ENCODE results near the gene CASP8AP2. TPM values are rescaled to one million over a fixed set of nuclear protein-coding genes. Genes with fewer than 3 reads are reported as not detected.
"Not testable (repeated sequence)": the region's sequence is repeated elsewhere in the genome, so short reads cannot be mapped to it uniquely, and the experiment has no call there.

The CASP8AP2 gene
- total RNA-seq, 2 experiments from 2014 or later, result 27.4 to 30.2 TPM

DNA sequence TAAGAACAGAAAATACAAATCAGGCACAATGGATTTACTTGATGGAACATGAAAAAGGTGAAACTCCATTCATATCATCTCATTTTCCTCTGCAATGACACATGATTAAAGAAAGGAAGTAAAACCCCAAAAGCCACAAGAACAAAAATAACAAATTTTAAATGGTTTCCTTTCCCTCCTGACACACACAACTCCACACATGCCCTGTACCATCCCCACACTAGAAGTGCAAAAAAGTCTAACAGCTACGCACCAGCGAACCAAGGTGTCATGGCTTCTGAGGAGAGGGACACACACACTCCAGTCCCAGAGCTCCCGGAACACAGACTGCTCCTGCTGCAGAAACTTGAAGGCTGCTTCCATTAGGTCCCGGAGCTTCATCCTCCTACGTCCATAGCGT, 35.4 kb upstream of the CASP8AP2 start:
- no peaks in the 10 kb centered on the region for H3K27me3 Mint-ChIP-seq (ENCODE audit: low read depth)
- H3K9me3 Mint-ChIP-seq, result no peaks in the 10 kb centered on the region
- H3K4me3 Mint-ChIP-seq, result no peak overlapping the region
- DNase-seq, result peak; percentile 38
- CTCF ChIA-PET, result interaction anchor here (0.7 to 1.1 kb wide), 2 partner anchors 9 to 24 kb away, joined by 3 read pairs; no protein-coding TSS in a partner anchor
- intact Hi-C loops (cut with micrococcal nuclease), result loop anchor here (5.0 kb wide), 1 partner anchor 157 kb away; the partner anchor contains the start of gene LYRM2
- H3K27ac Mint-ChIP-seq, result peak overlapping the region; percentile 67
- peaks cover 25% of the 10 kb centered on the region for H3K4me1 Mint-ChIP-seq (ENCODE audit: low read depth)
- H3K36me3 Mint-ChIP-seq (ENCODE audit: low read depth), result peaks cover 35% of the 10 kb centered on the region

DNA sequence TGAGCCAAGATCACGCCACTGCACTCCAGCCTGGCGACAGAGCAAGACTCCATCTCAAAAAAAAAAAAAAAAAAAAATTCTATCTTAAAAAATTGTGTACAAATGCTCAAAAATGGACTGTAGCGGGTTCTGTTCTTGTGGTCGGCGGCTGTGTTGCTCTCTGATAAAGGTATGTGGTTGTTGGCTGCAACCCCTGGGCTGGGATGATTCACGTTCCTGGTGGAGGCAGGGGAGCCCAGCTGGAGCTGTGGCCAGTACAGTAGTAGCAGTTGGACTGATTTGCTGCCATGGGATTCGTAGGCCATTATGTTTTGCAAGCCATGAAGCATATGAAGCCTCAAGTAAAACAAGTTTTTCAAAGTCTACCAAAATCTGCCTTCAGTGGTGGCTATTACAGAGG, 32.4 kb upstream of the CASP8AP2 start:
- intact Hi-C loops (cut with micrococcal nuclease), result no loop called here
- Mint-ChIP-seq H3K4me3 (no peak overlapping the region), H3K9me3 (no peaks in the 10 kb centered on the region), H3K27ac (no peak overlapping the region), H3K4me1 (ENCODE audit: low read depth) (peaks cover 27% of the 10 kb centered on the region), H3K27me3 (ENCODE audit: low read depth) (no peaks in the 10 kb centered on the region), H3K36me3 (ENCODE audit: low read depth) (peaks cover 39% of the 10 kb centered on the region)
- CTCF ChIA-PET, result no interaction called here
- no peak for DNase-seq

DNA sequence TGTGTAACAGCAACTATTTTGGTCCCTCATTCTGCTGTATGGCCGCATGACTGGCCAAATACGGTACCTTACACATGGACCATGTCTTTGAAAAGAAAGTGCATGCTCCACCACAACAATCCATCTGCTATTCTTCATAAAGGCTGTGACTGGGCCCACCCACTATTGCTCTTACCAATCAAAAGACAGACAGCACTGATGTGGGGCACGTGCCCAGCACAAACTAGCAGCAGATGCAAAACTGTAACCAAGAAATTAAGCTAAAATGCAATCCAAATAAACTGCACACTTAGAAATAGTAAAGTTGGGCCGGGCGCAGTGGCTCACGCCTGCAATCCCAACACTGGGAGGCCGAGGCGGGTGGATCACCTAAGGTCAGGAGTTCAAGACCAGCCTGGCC, 30.6 kb upstream of the CASP8AP2 start:
- H3K27ac Mint-ChIP-seq, result no peak overlapping the region
- CTCF ChIA-PET, result interaction anchor here (0.6 kb wide), 2 partner anchors 8 to 110 kb away, joined by 3 to 4 read pairs; no protein-coding TSS in a partner anchor
- H3K4me1 Mint-ChIP-seq (ENCODE audit: low read depth), result peaks cover 15% of the 10 kb centered on the region
- peaks cover 30% of the 10 kb centered on the region for H3K36me3 Mint-ChIP-seq (ENCODE audit: low read depth)
- intact Hi-C loops (cut with micrococcal nuclease), result no loop called here
- H3K27me3 Mint-ChIP-seq (ENCODE audit: low read depth), result no peaks in the 10 kb centered on the region
- H3K9me3 Mint-ChIP-seq, result no peaks in the 10 kb centered on the region
- no peak for DNase-seq
- H3K4me3 Mint-ChIP-seq, result no peak overlapping the region

DNA sequence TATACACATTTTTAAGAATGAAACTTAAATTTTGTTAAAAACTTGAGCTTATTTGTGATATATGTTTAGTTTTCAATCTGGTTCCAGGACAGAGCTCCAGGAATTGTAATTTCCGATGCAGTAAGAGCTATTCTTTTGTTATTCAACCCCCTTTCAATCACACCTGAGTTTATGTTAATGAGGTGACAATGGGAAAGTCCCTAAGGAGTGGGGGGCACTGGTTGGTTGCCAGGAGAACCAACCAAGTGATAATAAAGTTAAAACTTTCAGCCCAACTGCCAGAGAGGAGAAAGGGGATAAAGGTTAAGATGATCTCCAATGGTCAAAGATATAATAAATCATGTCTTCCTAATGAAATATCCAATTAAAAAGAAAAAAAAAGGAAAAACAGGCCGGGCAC, 29.9 kb upstream of the CASP8AP2 start:
- H3K27me3 Mint-ChIP-seq (ENCODE audit: low read depth), result no peaks in the 10 kb centered on the region
- no peak for DNase-seq
- H3K4me1 Mint-ChIP-seq (ENCODE audit: low read depth), result peaks cover 8% of the 10 kb centered on the region
- peaks cover 26% of the 10 kb centered on the region for H3K36me3 Mint-ChIP-seq (ENCODE audit: low read depth)
- intact Hi-C loops (cut with micrococcal nuclease), result no loop called here
- no peaks in the 10 kb centered on the region for H3K9me3 Mint-ChIP-seq
- CTCF ChIA-PET, result no interaction called here
- no peak overlapping the region for H3K4me3 Mint-ChIP-seq
- peak overlapping the region; percentile 56 for H3K27ac Mint-ChIP-seq

DNA sequence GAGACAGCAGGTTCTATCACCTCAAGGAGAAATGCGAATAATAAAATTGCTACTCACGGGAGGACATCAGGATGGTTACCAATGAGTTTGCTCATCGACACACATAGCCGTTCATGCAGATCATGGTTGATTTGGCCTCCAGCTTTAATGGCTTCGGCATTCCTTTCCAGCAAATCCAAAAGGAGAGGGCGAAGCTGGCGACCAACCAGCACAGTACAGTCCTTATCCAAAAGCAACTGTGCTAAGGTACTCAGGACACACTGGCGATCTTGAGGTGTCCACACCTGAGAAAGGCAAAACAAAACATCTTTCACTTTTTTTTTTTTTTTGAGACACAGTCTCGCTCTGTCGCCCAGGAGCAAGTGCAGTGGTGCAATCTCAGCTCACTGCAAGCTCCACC, 26.4 kb upstream of the CASP8AP2 start:
- H3K27me3 Mint-ChIP-seq (ENCODE audit: low read depth), result no peaks in the 10 kb centered on the region
- DNase-seq, result no peak
- intact Hi-C loops (cut with micrococcal nuclease), result no loop called here
- H3K36me3 Mint-ChIP-seq (ENCODE audit: low read depth), result peaks cover 13% of the 10 kb centered on the region
- CTCF ChIA-PET, result no interaction called here
- no peaks in the 10 kb centered on the region for H3K9me3 Mint-ChIP-seq
- H3K4me1 Mint-ChIP-seq (ENCODE audit: low read depth), result peaks cover 8% of the 10 kb centered on the region
- H3K27ac Mint-ChIP-seq, result no peak overlapping the region
- no peak overlapping the region for H3K4me3 Mint-ChIP-seq

DNA sequence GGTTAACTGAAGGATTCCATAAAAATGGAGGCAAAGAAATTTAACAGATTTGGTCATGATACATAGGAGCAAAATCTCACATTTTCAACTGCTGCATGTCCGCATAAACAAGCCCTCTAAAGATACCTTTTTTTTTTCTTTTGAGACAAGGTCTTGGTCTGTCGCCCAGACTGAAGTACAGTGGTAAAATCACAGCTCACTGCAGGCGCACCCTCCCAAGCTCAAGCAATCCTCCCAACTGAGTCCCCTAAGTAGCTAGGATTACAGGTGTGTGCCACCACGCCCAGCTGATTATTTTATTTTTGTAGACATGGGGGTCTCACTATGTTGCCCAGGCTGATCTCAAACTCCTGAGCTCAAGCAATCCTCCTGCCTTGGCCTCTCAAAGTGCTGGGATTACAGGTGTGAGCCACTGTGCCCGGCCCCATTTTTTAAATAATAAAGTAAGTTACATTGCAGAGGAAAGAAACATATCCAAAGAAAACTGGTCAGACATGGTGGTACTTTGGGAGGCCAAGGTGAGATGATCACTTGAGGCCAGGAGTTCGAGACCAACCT, 23.8 kb upstream of the CASP8AP2 start:
- H3K4me1 Mint-ChIP-seq (ENCODE audit: low read depth), result peaks cover 19% of the 10 kb centered on the region
- no peak overlapping the region for H3K27ac Mint-ChIP-seq
- peaks cover 9% of the 10 kb centered on the region for H3K36me3 Mint-ChIP-seq (ENCODE audit: low read depth)
- no peak overlapping the region for H3K4me3 Mint-ChIP-seq
- CTCF ChIA-PET, result no interaction called here
- DNase-seq, result no peak
- no peaks in the 10 kb centered on the region for H3K27me3 Mint-ChIP-seq (ENCODE audit: low read depth)
- no peaks in the 10 kb centered on the region for H3K9me3 Mint-ChIP-seq
- intact Hi-C loops (cut with micrococcal nuclease), result no loop called here

DNA sequence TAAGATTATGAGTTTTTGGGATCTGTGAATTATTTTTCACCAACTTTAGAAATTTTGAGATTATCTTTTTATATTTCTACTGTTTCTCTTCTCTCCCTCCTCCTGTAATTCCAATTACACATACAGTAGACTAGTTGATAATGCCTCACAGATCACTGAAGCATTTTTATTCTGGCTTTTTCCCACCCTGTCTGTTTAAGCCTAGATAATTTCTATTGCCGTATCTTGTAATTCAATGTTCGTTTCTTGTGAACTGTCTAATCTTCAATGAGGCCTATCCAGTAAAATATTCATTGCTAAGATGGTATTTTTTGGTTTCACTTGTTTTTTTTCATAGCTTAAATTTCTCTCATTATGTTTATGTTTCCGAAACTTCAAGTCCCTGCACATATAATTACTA, 22.1 kb upstream of the CASP8AP2 start:
- CTCF ChIA-PET, result interaction anchor here (0.7 to 1.4 kb wide), 2 partner anchors 9 to 11 kb away, joined by 3 to 4 read pairs; no protein-coding TSS in a partner anchor
- Mint-ChIP-seq H3K9me3 (no peaks in the 10 kb centered on the region), H3K27me3 (ENCODE audit: low read depth) (no peaks in the 10 kb centered on the region), H3K27ac (no peak overlapping the region), H3K4me3 (no peak overlapping the region), H3K36me3 (ENCODE audit: low read depth) (peaks cover 9% of the 10 kb centered on the region), H3K4me1 (ENCODE audit: low read depth) (peaks cover 20% of the 10 kb centered on the region)
- intact Hi-C loops (cut with micrococcal nuclease), result no loop called here
- DNase-seq, result no peak

DNA sequence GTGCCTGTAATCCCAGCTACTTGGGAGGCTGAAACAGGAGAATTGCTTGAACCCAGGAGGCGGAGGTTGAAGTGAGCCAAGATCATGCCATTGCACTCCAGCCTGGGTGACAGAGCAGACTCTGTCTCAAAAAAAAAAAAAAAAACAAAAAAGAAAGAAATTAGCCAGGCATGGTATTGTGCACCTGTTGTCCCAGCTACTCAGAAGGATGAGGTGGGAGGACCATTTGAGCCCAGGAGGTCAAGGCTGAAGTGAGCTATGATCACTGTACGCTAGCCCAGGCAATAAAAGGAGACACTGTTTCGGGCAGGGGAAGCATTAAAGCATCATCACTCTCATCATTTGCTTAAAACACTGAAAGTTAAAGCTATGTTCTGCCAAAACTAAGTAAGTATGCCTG, 16.3 kb upstream of the CASP8AP2 start:
- H3K9me3 Mint-ChIP-seq; H3K4me3 Mint-ChIP-seq; H3K27me3 Mint-ChIP-seq (ENCODE audit: low read depth); intact Hi-C loops (cut with micrococcal nuclease); H3K36me3 Mint-ChIP-seq (ENCODE audit: low read depth); DNase-seq; H3K27ac Mint-ChIP-seq: not testable (repeated sequence)
- CTCF ChIA-PET, result interaction anchor here (0.8 kb wide), 1 partner anchor 169 kb away, joined by 4 read pairs; no protein-coding TSS in a partner anchor
- H3K4me1 Mint-ChIP-seq (ENCODE audit: low read depth), result peaks cover 43% of the 10 kb centered on the region

DNA sequence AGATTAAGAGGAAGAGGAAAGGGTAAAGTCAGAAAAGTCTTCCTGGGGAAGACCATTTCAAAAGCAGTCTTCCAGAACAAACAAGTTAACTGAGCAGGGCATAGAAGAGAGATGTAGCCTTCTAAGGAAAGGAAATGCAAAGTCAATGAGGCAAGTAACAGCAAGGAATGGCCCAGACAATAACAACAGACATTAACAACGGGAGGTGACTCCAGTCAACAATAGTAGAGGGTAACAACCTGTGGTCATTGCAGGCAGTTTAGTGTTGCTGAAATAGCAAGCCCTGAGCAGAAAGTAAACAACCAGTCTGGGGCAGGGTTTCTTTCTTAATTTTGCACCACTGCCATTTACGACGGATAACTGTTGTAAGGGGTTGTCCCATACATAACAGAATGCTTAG, 12.2 kb upstream of the CASP8AP2 start:
- H3K4me3 Mint-ChIP-seq, result peak overlapping the region; percentile 35
- H3K36me3 Mint-ChIP-seq (ENCODE audit: low read depth), result peaks cover 4% of the 10 kb centered on the region
- H3K4me1 Mint-ChIP-seq (ENCODE audit: low read depth), result peaks cover 43% of the 10 kb centered on the region
- peak overlapping the region; percentile 25 for H3K27ac Mint-ChIP-seq
- CTCF ChIA-PET, result no interaction called here
- H3K27me3 Mint-ChIP-seq (ENCODE audit: low read depth), result no peaks in the 10 kb centered on the region
- intact Hi-C loops (cut with micrococcal nuclease), result loop anchor here (5.0 kb wide), 1 partner anchor 110 kb away; no protein-coding TSS in a partner anchor
- H3K9me3 Mint-ChIP-seq, result no peaks in the 10 kb centered on the region
- no peak for DNase-seq

DNA sequence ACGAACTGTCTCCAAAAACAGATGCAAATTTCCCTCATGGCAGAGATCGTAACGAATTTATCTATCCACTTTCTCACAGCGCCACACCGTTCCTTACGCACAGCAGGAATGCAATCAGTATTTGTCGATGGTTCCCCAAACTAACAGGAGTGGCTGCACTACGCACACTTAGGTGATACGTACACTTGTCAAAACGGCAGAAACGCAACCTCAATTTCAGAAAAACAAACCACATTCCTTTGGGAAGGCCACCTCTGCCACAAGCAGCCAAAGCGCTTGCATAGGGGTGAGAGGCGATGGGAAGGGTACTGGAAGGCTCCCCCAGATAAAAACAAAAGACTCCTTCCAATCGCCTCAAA, 10.7 kb upstream of the CASP8AP2 start:
- Mint-ChIP-seq H3K27me3 (ENCODE audit: low read depth) (no peaks in the 10 kb centered on the region), H3K36me3 (ENCODE audit: low read depth) (peaks cover 4% of the 10 kb centered on the region), H3K4me3 (peak overlapping the region; percentile 82), H3K9me3 (no peaks in the 10 kb centered on the region), H3K27ac (peak overlapping the region; percentile 88), H3K4me1 (ENCODE audit: low read depth) (peaks cover 42% of the 10 kb centered on the region)
- DNase-seq, result peak; percentile 19
- CTCF ChIA-PET, result interaction anchor here (0.7 to 1.3 kb wide), 2 partner anchors 11 to 27 kb away, joined by 4 to 5 read pairs; no protein-coding TSS in a partner anchor
- intact Hi-C loops (cut with micrococcal nuclease), result loop anchor here (1.0 to 5.0 kb wide), 6 partner anchors 10 to 768 kb away; partner anchors contain the start of genes CASP8AP2, LYRM2, MAP3K7 and PNRC1

DNA sequence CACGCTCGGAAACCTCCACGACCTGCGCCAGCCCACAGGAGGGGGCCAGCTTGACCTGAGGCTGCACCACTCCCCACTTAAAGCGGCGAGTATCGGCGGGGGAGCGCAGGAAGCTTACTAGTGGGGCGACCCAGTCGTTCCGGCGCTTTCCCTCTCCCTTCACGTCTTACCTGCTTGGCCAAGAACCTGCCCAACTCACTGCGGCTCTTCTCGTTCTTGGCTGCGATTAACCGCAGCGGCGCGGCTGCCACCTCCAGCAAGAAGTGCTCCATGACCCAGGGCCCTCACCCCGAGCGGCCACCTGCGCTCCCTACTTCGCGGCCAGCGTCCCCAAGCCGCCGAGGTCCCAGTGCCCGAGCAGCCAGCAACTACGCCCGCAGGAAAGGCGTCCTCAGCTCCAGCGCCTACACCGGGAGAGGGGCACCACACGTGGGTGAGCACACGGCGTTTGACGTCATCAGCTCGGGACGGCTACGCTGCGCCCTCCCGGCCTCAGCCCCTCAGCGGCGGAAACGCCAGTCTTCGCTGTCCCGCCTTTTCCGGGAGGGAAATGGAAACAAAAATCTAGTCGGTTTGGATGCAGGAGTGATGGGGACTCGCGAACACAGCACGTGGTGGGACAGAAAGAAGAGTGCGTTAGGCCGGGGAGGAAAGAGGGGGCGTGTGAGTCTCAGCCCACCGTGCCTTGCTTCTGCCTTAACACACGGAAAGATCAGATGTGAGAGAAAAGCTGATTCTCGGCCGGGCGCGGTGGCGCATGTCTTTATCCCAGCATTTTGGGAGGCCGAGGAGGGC, 10.1 kb upstream of the CASP8AP2 start, which contains the start of gene MDN1:
Gene MDN1 (minus strand): TSS at position 459 of the 795 bp plus-strand sequence. CDS start 187 bp downstream, at position 272.
- Mint-ChIP-seq H3K36me3 (ENCODE audit: low read depth) (peaks cover 4% of the 10 kb centered on the region), H3K27ac (peak within 1 kb of the TSS; percentile 88), H3K4me3 (peak within 1 kb of the TSS; percentile 82), H3K4me1 (ENCODE audit: low read depth) (peaks cover 36% of the 10 kb centered on the region), H3K27me3 (ENCODE audit: low read depth) (no peaks in the 10 kb centered on the region), H3K9me3 (no peaks in the 10 kb centered on the region)
- CTCF ChIA-PET, result interaction anchor here (0.6 to 1.4 kb wide), 5 partner anchors 10 to 685 kb away, joined by 3 to 8 read pairs (median 5); partner anchors contain the start of gene CASP8AP2
- DNase-seq, result peak; percentile 94
- intact Hi-C loops (cut with micrococcal nuclease), result loop anchor here (1.0 to 10.0 kb wide), 9 partner anchors 10 to 855 kb away; partner anchors contain the start of genes BACH2, CASP8AP2, LYRM2 and MAP3K7

DNA sequence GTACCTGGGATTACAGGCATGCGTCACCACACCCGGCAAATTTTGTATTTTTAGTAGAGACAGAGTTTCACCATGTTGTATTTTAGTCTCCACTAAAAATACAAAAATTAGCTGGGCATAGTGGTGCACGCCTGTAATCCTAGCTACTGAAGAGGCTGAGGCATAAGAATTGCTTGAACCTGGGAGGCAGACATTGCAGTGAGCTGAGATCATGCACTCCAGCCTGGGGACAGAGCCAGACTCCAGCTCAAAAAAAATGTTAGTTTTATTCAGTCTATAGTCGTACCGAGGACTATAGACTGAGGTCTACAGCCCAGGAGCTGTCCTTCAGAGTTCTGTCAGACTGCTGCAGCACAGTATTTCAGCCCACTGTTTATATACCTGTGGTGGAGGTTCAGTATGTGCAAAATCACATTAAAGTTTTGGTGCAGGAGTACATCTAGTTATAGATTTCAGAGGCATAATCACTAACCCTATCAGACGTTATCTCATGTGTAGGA, 3.6 kb upstream of the CASP8AP2 start:
- no peaks in the 10 kb centered on the region for H3K9me3 Mint-ChIP-seq
- no peaks in the 10 kb centered on the region for H3K27me3 Mint-ChIP-seq (ENCODE audit: low read depth)
- DNase-seq, result no peak
- H3K4me3 Mint-ChIP-seq, result no peak overlapping the region
- peaks cover 9% of the 10 kb centered on the region for H3K4me1 Mint-ChIP-seq (ENCODE audit: low read depth)
- no peak overlapping the region for H3K27ac Mint-ChIP-seq
- intact Hi-C loops (cut with micrococcal nuclease), result loop anchor here (5.0 to 10.0 kb wide), 5 partner anchors 259 to 861 kb away; partner anchors contain the start of genes BACH2, RNGTT and RRAGD
- peaks cover 6% of the 10 kb centered on the region for H3K36me3 Mint-ChIP-seq (ENCODE audit: low read depth)
- CTCF ChIA-PET, result no interaction called here

Data from activated naive CD4-positive, alpha-beta T cell treated with anti-CD3 and anti-CD28 coated beads for 36 hours (primary cell).